SK-N-SH treated with all-trans-retinoic acid at 6 μM for 48 hours (cell line): ENCODE data around the gene NDFIP1.

ENCODE experiments used
- ATAC-seq: fragments of 200-7000 bp; cut with Tn5 transposase; 3 replicates; pipeline ENCODE4 v1.9.1; 2020; ENCODE audit warnings: mild to moderate bottlenecking, moderate library complexity
- ARNTL ChIP-seq: fragments of 450-650 bp; formaldehyde crosslinking; IDR thresholded peaks from 2 replicates; pipeline ENCODE4 v1.5.0; 2020; ENCODE audit warnings: low read depth, mild to moderate bottlenecking, moderate library complexity, borderline replicate concordance
- BACH2 ChIP-seq: fragments of 250-450 bp; sonication (Bioruptor Pico); IDR thresholded peaks from 2 replicates; pipeline ENCODE4 v1.9.0; 2021; ENCODE audit warnings: mild to moderate bottlenecking, borderline replicate concordance
- CSDC2 ChIP-seq: fragments of 250-450 bp; sonication (Bioruptor Pico); IDR thresholded peaks from 2 replicates; pipeline ENCODE4 v1.5.0; 2020; ENCODE audit warnings: mild to moderate bottlenecking, moderate library complexity
- ESRRG ChIP-seq: fragments of 250-450 bp; sonication (Bioruptor Pico); IDR thresholded peaks from 2 replicates; pipeline ENCODE4 v1.6.1; 2021; ENCODE audit warnings: mild to moderate bottlenecking
- GLIS3 ChIP-seq: fragments of 250-450 bp; sonication (Bioruptor Pico); IDR thresholded peaks from 2 replicates; pipeline ENCODE4 v1.5.0; 2020; ENCODE audit warnings: mild to moderate bottlenecking, moderate library complexity
- OSR1 ChIP-seq: fragments of 250-450 bp; sonication (Bioruptor Pico); IDR thresholded peaks from 2 replicates; pipeline ENCODE4 v1.8.0; 2022; ENCODE audit warnings: moderate library complexity, mild to moderate bottlenecking, inconsistent platforms
- PPARA ChIP-seq: fragments of 250-450 bp; sonication (Bioruptor Pico); IDR thresholded peaks from 2 replicates; pipeline ENCODE4 v1.5.0; 2020; ENCODE audit warnings: mild to moderate bottlenecking, borderline replicate concordance
- RARB ChIP-seq: fragments of 250-450 bp; sonication (Bioruptor Pico); IDR thresholded peaks from 2 replicates; pipeline ENCODE4 v1.8.0; 2021; ENCODE audit warnings: mild to moderate bottlenecking, moderate library complexity
- SNAI2 ChIP-seq: fragments of 250-450 bp; sonication (Bioruptor Pico); IDR thresholded peaks from 2 replicates; pipeline ENCODE4 v1.5.0; 2020; ENCODE audit warnings: mild to moderate bottlenecking, moderate library complexity
- TCF4 ChIP-seq: fragments of 250-450 bp; sonication (Bioruptor Pico); IDR thresholded peaks from 2 replicates; pipeline ENCODE4 v1.8.0; 2021; ENCODE audit warnings: mild to moderate bottlenecking, moderate library complexity, borderline replicate concordance
- TOX ChIP-seq: fragments of 250-450 bp; sonication (Bioruptor Pico); IDR thresholded peaks from 2 replicates; pipeline ENCODE4 v1.8.0; 2021; ENCODE audit warnings: mild to moderate bottlenecking, moderate library complexity, borderline replicate concordance
- ZC3H10 ChIP-seq: fragments of 250-450 bp; sonication (Bioruptor Pico); IDR thresholded peaks from 2 replicates; pipeline ENCODE4 v1.5.1; 2021; ENCODE audit warnings: mild to moderate bottlenecking, moderate library complexity
- ZFP3 ChIP-seq: fragments of 250-450 bp; sonication (Bioruptor Pico); IDR thresholded peaks from 2 replicates; pipeline ENCODE4 v1.5.0; 2020; ENCODE audit warnings: mild to moderate bottlenecking, moderate library complexity
- ZFP30 ChIP-seq: fragments of 450-650 bp; formaldehyde crosslinking; IDR thresholded peaks from 2 replicates; pipeline ENCODE4 v1.5.0; 2022; ENCODE audit warnings: mild to moderate bottlenecking, moderate library complexity
- ZNF70 ChIP-seq: fragments of 450-650 bp; formaldehyde crosslinking; IDR thresholded peaks from 2 replicates; pipeline ENCODE4 v1.5.0; 2020; ENCODE audit warnings: mild to moderate bottlenecking, moderate library complexity
- ZNF8 ChIP-seq: fragments of 450-650 bp; formaldehyde crosslinking; IDR thresholded peaks from 2 replicates; pipeline ENCODE4 v1.5.0; 2020; ENCODE audit warnings: mild to moderate bottlenecking, moderate library complexity
- TF ChIP-seq, protein P1 (sequence below): fragments of 250-450 bp; sonication (Bioruptor Pico); IDR thresholded peaks from 2 replicates; pipeline ENCODE4 v1.5.1; 2020; ENCODE audit warnings: low read depth, mild to moderate bottlenecking, moderate library complexity
- TF ChIP-seq, protein P2 (sequence below): fragments of 250-450 bp; sonication (Bioruptor Pico); IDR thresholded peaks from 2 replicates; pipeline ENCODE4 v1.8.0; 2020; ENCODE audit warnings: mild to moderate bottlenecking, moderate library complexity, borderline replicate concordance
- TF ChIP-seq, protein P3 (sequence below): fragments of 250-450 bp; sonication (Bioruptor Pico); IDR thresholded peaks from 2 replicates; pipeline ENCODE4 v1.5.0; 2020; ENCODE audit warnings: mild to moderate bottlenecking, moderate library complexity
- TF ChIP-seq, protein P4 (sequence below): fragments of 250-450 bp; sonication (Bioruptor Pico); IDR thresholded peaks from 2 replicates; pipeline ENCODE4 v1.8.0; 2021; ENCODE audit warnings: low read depth, mild to moderate bottlenecking, moderate library complexity, borderline replicate concordance
- TF ChIP-seq, protein P5 (sequence below): fragments of 250-450 bp; sonication (Bioruptor Pico); IDR thresholded peaks from 2 replicates; pipeline ENCODE4 v1.5.1; 2021; ENCODE audit warnings: mild to moderate bottlenecking, moderate library complexity

Gene NDFIP1

DNA sequence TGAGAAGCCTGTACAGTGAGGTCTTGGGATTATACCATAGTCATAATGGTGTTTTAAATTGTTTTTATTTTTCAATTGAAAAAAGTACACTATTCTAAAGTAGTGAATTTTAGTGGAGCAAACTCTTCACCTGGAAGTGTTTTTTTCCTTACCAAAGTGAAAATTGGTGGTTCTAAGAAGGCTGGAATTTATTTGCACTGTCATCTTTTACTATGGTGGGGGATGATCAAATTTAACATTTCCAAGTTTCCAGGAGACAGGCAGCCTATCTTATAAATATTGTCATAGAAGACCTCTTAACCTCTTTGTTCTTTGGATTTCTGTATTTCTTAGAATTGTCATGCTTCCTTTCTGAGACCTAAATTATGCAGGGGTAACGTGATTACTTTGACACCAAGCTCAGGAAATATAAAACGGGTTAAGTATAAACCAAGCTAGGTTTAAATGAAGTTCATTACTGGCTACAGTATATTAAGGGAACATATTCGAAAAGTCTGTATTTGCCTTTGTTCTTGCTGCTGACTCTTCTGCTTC lies 20.2 kb downstream of the NDFIP1 start:
- ATAC-seq, result no peak

DNA sequence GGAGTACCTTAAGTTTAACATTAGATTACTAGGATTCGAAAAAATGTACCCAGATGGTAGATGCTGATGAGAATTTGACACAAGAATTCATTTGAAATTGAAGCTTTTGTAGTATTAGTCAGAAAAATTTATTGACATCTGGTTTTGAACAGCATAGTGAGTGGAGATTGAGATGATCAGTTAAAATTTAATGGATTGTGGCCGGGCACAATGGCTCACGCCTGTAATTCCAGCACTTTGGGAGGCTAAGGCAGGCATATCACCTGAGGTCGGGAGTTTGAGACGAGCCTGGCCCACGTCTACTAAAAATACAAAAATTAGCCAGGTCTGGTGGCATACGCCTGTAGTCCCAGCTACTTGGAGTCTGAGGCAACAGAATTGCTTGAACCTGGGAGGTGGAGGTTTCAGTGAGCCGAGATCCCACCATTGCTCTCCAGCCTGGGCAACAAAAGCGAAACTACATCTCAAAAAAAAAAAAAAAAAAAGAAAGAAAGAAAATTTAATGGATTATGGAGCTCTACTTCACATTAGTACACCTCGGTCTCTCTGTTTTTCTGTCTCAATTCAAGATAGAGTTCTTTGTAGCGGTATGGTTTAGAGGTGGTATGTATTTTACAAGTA lies 21.0 kb downstream of the NDFIP1 start:
- no peak for ATAC-seq
- TF ChIP-seq ZNF70 (CRISPR knock-in tag) (no peak), ARNTL (CRISPR knock-in tag) (no peak), ZFP30 (CRISPR knock-in tag) (no peak), ZC3H10 (CRISPR knock-in tag) (no peak), ZNF8 (CRISPR knock-in tag) (no peak), TCF4 (no peak), PPARA (CRISPR knock-in tag) (no peak), RARB (no peak)
- TF ChIP-seq, protein P1, sequence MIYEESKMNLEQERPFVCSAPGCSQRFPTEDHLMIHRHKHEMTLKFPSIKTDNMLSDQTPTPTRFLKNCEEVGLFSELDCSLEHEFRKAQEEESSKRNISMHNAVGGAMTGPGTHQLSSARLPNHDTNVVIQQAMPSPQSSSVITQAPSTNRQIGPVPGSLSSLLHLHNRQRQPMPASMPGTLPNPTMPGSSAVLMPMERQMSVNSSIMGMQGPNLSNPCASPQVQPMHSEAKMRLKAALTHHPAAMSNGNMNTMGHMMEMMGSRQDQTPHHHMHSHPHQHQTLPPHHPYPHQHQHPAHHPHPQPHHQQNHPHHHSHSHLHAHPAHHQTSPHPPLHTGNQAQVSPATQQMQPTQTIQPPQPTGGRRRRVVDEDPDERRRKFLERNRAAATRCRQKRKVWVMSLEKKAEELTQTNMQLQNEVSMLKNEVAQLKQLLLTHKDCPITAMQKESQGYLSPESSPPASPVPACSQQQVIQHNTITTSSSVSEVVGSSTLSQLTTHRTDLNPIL (CRISPR knock-in tag), result no peak
- TF ChIP-seq, protein P2, sequence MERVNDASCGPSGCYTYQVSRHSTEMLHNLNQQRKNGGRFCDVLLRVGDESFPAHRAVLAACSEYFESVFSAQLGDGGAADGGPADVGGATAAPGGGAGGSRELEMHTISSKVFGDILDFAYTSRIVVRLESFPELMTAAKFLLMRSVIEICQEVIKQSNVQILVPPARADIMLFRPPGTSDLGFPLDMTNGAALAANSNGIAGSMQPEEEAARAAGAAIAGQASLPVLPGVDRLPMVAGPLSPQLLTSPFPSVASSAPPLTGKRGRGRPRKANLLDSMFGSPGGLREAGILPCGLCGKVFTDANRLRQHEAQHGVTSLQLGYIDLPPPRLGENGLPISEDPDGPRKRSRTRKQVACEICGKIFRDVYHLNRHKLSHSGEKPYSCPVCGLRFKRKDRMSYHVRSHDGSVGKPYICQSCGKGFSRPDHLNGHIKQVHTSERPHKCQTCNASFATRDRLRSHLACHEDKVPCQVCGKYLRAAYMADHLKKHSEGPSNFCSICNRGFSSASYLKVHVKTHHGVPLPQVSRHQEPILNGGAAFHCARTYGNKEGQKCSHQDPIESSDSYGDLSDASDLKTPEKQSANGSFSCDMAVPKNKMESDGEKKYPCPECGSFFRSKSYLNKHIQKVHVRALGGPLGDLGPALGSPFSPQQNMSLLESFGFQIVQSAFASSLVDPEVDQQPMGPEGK, result no peak
- TF ChIP-seq, protein P3, sequence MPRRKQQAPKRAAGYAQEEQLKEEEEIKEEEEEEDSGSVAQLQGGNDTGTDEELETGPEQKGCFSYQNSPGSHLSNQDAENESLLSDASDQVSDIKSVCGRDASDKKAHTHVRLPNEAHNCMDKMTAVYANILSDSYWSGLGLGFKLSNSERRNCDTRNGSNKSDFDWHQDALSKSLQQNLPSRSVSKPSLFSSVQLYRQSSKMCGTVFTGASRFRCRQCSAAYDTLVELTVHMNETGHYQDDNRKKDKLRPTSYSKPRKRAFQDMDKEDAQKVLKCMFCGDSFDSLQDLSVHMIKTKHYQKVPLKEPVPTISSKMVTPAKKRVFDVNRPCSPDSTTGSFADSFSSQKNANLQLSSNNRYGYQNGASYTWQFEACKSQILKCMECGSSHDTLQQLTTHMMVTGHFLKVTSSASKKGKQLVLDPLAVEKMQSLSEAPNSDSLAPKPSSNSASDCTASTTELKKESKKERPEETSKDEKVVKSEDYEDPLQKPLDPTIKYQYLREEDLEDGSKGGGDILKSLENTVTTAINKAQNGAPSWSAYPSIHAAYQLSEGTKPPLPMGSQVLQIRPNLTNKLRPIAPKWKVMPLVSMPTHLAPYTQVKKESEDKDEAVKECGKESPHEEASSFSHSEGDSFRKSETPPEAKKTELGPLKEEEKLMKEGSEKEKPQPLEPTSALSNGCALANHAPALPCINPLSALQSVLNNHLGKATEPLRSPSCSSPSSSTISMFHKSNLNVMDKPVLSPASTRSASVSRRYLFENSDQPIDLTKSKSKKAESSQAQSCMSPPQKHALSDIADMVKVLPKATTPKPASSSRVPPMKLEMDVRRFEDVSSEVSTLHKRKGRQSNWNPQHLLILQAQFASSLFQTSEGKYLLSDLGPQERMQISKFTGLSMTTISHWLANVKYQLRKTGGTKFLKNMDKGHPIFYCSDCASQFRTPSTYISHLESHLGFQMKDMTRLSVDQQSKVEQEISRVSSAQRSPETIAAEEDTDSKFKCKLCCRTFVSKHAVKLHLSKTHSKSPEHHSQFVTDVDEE (CRISPR knock-in tag), result no peak
- TF ChIP-seq, protein P4, sequence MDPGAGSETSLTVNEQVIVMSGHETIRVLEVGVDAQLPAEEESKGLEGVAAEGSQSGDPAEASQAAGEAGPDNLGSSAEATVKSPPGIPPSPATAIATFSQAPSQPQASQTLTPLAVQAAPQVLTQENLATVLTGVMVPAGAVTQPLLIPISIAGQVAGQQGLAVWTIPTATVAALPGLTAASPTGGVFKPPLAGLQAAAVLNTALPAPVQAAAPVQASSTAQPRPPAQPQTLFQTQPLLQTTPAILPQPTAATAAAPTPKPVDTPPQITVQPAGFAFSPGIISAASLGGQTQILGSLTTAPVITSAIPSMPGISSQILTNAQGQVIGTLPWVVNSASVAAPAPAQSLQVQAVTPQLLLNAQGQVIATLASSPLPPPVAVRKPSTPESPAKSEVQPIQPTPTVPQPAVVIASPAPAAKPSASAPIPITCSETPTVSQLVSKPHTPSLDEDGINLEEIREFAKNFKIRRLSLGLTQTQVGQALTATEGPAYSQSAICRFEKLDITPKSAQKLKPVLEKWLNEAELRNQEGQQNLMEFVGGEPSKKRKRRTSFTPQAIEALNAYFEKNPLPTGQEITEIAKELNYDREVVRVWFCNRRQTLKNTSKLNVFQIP, result no peak

More for the DNA sequence above, 20.2 kb downstream of the NDFIP1 start:
- TF ChIP-seq ARNTL (CRISPR knock-in tag) (no peak), ZFP3 (no peak), OSR1 (CRISPR knock-in tag) (no peak), ZNF70 (CRISPR knock-in tag) (no peak), ZNF8 (CRISPR knock-in tag) (no peak), SNAI2 (CRISPR knock-in tag) (no peak), GLIS3 (CRISPR knock-in tag) (no peak), CSDC2 (CRISPR knock-in tag) (no peak), ESRRG (no peak)
- TF ChIP-seq, protein P5, sequence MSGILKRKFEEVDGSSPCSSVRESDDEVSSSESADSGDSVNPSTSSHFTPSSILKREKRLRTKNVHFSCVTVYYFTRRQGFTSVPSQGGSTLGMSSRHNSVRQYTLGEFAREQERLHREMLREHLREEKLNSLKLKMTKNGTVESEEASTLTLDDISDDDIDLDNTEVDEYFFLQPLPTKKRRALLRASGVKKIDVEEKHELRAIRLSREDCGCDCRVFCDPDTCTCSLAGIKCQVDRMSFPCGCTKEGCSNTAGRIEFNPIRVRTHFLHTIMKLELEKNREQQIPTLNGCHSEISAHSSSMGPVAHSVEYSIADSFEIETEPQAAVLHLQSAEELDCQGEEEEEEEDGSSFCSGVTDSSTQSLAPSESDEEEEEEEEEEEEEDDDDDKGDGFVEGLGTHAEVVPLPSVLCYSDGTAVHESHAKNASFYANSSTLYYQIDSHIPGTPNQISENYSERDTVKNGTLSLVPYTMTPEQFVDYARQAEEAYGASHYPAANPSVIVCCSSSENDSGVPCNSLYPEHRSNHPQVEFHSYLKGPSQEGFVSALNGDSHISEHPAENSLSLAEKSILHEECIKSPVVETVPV, result no peak

DNA sequence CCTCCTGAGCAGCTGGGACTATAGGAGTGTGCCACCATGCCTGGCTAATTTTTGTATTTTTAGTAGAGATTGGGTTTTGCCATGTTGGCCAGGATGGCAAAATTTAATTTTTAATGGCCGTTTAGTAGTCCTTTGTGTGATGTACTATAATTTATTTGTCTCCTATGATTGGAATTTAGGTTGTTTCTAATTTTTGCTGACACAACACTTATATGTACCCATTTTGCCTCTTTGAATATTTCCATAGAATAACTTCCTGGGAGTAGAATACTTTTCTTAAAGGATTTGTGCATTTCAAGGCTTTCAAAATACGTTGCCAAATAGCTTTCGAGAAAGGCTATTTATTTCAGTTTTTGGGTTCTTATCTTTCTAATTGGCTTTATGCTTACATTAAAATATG lies 22.8 kb downstream of the NDFIP1 start:
- no peak for ATAC-seq
- TF ChIP-seq, protein P5, result no peak
- TF ChIP-seq TCF4 (no peak), PPARA (CRISPR knock-in tag) (no peak), GLIS3 (CRISPR knock-in tag) (no peak), TOX (no peak), ZNF70 (CRISPR knock-in tag) (no peak), BACH2 (CRISPR knock-in tag) (no peak), CSDC2 (CRISPR knock-in tag) (no peak), OSR1 (CRISPR knock-in tag) (no peak), RARB (no peak)
- TF ChIP-seq, protein P2, result no peak
- TF ChIP-seq, protein P1 (CRISPR knock-in tag), result no peak
